Measurements from ENCODE around the gene SDF2L1. TPM values are rescaled to one million over a fixed set of nuclear protein-coding genes. Genes with fewer than 3 reads are reported as not detected.

SDF2L1 gene
- total and polyA plus RNA-seq, 9 of the 15 experiments (the other 6 are each of a cell fraction or from before 2014, with no cell fraction given): 15.1 to 989 (median 124) TPM

DNA sequence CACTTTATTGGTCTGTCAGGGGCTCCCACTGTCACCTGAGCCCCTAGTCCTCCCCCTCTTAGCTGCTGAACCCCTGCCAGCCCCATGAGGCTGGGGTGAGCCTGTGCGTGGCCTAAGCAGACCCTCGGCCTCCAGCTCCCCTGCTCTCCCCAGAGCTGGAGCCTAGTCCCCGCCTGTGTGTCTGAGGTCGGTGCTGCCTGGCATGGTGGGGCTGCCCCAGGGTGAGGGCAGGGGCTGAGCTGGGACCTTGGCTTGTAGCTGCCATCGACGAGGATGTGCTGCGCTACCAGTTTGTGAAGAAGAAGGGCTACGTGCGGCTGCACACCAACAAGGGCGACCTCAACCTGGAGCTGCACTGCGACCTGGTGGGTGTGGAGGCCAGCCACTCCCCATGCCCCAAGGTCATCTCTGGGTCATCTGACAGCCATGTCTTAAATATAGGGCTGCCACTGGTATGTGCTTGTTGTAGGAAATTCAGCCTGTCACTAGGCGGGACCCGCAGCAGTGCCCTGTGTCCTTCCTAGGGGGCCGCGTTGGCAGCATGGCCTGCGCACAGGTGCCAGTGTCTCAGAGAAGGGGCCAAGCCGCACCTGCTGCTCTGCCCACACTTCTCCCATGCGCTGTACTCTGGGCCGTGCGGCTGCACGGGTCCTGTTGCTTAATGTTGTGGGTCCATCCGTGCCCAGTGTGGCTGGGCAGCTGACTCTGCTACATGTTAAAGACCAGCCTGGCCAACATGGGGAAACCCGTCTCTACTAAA lies 44.7 kb downstream of the SDF2L1 start (continued):
- TF ChIP-seq, protein P1, sequence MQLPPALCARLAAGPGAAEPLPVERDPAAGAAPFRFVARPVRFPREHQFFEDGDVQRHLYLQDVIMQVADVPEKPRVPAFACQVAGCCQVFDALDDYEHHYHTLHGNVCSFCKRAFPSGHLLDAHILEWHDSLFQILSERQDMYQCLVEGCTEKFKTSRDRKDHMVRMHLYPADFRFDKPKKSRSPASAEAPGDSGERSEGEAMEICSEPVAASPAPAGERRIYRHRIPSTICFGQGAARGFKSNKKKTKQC (CRISPR knock-in tag; IDR thresholded peaks at IDR 0.05): 0 out of 2 replicates have a peak, but pooled peaks have one; percentile 69
- TF ChIP-seq, protein P2, sequence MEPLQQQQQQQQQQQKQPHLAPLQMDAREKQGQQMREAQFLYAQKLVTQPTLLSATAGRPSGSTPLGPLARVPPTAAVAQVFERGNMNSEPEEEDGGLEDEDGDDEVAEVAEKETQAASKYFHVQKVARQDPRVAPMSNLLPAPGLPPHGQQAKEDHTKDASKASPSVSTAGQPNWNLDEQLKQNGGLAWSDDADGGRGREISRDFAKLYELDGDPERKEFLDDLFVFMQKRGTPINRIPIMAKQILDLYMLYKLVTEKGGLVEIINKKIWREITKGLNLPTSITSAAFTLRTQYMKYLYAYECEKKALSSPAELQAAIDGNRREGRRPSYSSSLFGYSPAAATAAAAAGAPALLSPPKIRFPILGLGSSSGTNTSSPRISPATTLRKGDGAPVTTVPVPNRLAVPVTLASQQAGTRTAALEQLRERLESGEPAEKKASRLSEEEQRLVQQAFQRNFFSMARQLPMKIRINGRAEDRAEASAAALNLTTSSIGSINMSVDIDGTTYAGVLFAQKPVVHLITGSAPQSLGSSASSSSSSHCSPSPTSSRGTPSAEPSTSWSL (CRISPR knock-in tag; IDR thresholded peaks at IDR 0.05; ENCODE audit: borderline replicate concordance): 0 out of 2 replicates have a peak, but pooled peaks have one; percentile 9
- TF ChIP-seq, protein P3, sequence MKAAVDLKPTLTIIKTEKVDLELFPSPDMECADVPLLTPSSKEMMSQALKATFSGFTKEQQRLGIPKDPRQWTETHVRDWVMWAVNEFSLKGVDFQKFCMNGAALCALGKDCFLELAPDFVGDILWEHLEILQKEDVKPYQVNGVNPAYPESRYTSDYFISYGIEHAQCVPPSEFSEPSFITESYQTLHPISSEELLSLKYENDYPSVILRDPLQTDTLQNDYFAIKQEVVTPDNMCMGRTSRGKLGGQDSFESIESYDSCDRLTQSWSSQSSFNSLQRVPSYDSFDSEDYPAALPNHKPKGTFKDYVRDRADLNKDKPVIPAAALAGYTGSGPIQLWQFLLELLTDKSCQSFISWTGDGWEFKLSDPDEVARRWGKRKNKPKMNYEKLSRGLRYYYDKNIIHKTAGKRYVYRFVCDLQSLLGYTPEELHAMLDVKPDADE (conservative IDR thresholded peaks at IDR 0.05; ENCODE audit: control insufficient read depth, low read depth, low read length): 0 out of 2 replicates have a peak, but pooled peaks have one; percentile 24
- TF ChIP-seq, protein P4, sequence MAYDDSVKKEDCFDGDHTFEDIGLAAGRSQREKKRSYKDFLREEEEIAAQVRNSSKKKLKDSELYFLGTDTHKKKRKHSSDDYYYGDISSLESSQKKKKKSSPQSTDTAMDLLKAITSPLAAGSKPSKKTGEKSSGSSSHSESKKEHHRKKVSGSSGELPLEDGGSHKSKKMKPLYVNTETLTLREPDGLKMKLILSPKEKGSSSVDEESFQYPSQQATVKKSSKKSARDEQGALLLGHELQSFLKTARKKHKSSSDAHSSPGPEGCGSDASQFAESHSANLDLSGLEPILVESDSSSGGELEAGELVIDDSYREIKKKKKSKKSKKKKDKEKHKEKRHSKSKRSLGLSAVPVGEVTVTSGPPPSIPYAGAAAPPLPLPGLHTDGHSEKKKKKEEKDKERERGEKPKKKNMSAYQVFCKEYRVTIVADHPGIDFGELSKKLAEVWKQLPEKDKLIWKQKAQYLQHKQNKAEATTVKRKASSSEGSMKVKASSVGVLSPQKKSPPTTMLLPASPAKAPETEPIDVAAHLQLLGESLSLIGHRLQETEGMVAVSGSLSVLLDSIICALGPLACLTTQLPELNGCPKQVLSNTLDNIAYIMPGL (CRISPR knock-in tag; IDR thresholded peaks at IDR 0.05): peak; percentile 30; the same call in 1 of the 2 replicates
- TF ChIP-seq ZNF143 (CRISPR knock-in tag; IDR thresholded peaks at IDR 0.05): peak; percentile 43
- TF ChIP-seq, protein P5, sequence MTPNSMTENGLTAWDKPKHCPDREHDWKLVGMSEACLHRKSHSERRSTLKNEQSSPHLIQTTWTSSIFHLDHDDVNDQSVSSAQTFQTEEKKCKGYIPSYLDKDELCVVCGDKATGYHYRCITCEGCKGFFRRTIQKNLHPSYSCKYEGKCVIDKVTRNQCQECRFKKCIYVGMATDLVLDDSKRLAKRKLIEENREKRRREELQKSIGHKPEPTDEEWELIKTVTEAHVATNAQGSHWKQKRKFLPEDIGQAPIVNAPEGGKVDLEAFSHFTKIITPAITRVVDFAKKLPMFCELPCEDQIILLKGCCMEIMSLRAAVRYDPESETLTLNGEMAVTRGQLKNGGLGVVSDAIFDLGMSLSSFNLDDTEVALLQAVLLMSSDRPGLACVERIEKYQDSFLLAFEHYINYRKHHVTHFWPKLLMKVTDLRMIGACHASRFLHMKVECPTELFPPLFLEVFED (CRISPR knock-in tag; conservative IDR thresholded peaks at IDR 0.05): no peak
- TF ChIP-seq JUNB (CRISPR knock-in tag; conservative IDR thresholded peaks at IDR 0.05): 0 out of 2 replicates have a peak, but pooled peaks have one; percentile 1
- no peak for TF ChIP-seq ZNF274 (IDR thresholded peaks at IDR 0.05; ENCODE audit: borderline replicate concordance, low read depth, low read length)
- TF ChIP-seq ZNF668 (CRISPR knock-in tag; IDR thresholded peaks at IDR 0.05): no peak
- 0 out of 2 replicates have a peak, but pooled peaks have one; percentile 1 for TF ChIP-seq MYNN (IDR thresholded peaks at IDR 0.05)
- TF ChIP-seq MYNN (CRISPR knock-in tag; IDR thresholded peaks at IDR 0.05): no peak
- peak; percentile 60; the same call in 1 of the 2 replicates for TF ChIP-seq CEBPG (CRISPR knock-in tag; IDR thresholded peaks at IDR 0.05)
- TF ChIP-seq CEBPG (tag; conservative IDR thresholded peaks at IDR 0.05 in 1 of 2, IDR thresholded peaks at IDR 0.05 in 1 of 2): no peak
- no peak for TF ChIP-seq L3MBTL2 (IDR thresholded peaks at IDR 0.05)
- no peak for TF ChIP-seq TGIF2 (CRISPR knock-in tag; IDR thresholded peaks at IDR 0.05)
- TF ChIP-seq IFI16 (CRISPR knock-in tag; IDR thresholded peaks at IDR 0.05): no peak; the same call in 1 of the 2 replicates
- TF ChIP-seq, protein P6, sequence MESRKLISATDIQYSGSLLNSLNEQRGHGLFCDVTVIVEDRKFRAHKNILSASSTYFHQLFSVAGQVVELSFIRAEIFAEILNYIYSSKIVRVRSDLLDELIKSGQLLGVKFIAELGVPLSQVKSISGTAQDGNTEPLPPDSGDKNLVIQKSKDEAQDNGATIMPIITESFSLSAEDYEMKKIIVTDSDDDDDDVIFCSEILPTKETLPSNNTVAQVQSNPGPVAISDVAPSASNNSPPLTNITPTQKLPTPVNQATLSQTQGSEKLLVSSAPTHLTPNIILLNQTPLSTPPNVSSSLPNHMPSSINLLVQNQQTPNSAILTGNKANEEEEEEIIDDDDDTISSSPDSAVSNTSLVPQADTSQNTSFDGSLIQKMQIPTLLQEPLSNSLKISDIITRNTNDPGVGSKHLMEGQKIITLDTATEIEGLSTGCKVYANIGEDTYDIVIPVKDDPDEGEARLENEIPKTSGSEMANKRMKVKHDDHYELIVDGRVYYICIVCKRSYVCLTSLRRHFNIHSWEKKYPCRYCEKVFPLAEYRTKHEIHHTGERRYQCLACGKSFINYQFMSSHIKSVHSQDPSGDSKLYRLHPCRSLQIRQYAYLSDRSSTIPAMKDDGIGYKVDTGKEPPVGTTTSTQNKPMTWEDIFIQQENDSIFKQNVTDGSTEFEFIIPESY (CRISPR knock-in tag; IDR thresholded peaks at IDR 0.05): no peak
- TF ChIP-seq ETV1 (tag; conservative IDR thresholded peaks at IDR 0.05; ENCODE audit: low read depth): 0 out of 2 replicates have a peak, but pooled peaks have one; percentile 6
